ENCODE results near the gene PIGK.
"Not testable (repeated sequence)": the region's sequence is repeated elsewhere in the genome, so short reads cannot be mapped to it uniquely, and the experiment has no call there.

Gene PIGK

DNA sequence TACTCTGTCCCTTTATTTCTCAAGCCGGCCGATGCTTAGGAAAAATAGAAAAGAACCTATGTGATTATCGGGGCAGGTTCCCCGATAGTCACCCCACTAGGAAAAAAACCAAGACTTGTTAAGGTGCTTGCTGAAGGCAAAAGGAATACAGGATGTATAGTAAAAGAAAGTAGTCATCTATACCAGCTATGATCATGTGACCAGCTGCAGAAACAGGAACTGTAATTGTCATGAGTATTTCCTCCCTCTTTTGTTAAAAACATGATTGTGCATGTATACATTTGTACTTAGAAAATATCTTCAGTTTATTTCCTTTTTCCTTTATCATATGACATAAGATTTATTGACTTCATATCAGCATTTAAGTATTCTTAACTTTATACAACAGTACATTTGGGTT, 30.5 kb downstream of the PIGK start:
- no peak for DNase-seq

DNA sequence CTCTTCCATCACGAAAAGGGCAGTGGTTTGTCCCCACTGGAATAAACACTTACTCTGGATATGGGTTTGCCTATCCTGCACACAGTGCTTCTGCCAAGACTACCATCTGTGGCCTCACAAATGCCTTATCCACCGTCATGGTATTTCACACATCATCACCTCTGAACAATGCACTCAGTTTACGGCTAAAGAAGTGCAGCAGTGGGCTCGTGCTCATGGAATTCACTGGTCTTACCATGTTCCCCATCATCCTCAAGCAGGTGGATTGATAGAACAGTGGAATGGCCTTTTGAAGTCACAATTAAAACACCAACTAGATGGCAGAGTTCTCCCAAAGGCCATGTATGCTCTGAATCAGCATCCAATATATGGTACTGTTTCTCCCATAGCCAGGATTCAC, 32.3 kb downstream of the PIGK start:
- DNase-seq, result not testable (repeated sequence)

DNA sequence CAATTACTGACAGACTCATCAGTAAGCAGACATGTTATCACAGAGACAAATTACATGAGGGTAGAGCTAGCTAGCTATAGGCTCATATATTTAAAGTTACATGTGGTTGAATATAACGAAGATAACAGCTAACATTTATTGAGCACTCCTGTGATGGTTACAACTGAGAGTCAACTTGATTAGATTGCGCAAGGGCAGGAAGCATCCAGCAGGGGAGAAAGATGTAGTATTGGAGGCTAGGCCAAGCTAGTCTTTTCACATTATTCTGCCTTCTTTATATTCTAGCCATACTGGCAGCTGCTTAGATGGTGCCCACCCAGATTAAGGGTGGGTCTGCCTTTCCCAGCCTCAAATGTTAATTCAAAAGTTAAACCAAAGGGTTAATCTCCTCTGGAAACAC, 37.1 kb downstream of the PIGK start:
- no peak for DNase-seq

DNA sequence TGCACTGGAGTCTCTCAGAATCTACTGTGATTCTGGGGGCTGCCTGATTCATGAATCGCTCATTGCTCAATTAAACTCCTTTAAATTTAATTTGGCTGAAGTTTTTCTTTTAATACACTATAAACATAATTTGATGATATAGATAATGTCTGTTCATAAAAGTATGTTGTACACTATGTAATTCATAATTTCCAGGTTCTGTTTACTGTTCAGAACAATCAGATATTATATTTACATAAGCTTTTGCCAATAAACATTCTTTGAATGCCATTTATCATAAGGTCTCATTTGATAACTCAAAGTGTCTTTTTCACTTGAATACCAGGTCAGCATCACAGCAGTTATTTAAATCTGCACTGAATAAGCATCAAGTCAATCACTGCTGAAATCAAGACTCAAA, 39.6 kb downstream of the PIGK start:
- no peak for DNase-seq

DNA sequence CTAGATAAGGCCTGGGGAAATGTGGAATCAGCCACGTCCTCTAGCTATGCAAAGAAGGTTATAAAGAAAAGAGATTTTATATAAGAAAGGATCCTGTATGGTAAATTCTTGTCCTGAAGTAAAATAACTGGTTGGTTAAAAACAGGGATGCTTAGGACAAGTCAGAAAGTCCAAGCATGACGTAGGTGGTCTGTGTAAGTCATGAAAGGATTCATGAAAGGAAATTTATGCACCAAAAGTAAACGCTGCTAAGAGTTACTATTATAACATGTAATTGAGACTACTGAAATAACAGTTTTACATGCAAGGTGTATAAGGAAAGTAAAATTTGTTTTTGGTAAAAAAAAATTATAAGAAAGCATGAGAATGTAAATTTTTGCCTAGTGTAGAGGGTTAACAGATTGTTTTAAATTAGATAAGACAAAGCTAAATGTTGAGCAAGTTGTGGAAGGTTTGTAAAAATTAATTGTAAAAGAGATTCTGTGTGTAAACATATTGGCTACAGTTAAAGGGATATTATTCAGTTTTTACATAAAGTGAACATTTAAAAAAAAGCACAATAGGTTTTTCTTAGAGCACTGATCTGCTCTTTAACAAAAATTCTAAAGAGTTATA, 43.9 kb downstream of the PIGK start:
- DNase-seq, result no peak

DNA sequence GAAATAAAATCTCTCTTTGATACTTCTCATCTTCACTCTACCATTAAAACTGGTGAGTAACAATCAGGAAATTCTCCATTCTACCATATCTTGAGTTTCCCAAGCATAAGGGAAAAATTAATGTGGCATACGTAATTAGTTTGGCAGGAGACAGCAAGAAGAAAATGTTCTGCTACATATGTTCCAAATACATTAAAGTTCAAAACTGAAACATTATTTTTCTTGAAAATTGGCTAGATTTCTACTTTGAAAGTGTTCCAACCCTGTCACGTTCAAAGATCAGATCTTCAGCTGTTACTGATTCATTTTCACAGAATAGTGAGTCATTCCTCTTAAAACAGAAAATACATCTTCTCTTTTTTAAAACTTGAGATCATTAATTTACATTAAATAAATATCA, 48.5 kb downstream of the PIGK start:
- DNase-seq, result no peak

DNA sequence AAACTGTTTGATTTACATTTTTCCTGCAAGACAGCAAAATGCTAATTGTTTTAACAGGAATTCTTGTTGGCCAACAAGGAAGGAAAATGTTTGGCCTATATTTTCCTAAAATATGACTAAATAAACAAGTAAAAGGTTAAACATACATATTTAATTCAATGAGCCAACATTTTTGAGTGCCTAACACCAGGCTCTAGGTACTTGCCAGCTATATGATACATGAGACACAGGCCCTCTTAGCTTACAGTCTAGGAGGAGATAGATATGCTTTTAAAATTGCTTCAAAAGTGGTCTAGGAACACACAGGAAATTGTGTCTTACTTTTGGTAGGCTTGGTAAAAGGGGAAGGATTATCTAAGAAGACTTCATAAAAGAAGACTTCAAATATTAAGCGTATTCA, 50.9 kb downstream of the PIGK start:
- no peak for DNase-seq

DNA sequence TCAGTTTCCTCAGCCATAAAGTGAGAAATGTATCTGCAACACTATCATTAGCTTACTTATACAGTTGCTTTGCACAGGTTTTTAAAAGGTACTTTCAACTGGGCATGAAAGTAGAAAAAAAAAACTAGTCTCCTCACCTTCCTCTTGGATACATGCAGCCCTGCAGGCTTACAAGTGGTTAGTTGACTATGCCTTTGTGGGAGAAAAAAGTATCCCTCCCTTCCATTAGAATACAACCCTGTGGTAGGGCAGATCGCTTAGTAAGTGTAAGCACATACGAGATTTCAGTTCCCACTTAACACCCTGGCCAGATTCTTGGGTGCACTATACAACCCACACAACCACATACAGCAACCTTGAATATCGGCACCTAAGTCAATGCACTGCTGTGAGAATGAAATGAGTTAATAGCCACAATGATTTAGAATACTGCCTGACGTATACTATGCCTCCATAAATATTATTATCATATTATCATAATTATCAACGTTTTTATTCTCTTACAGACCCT, 54.7 kb downstream of the PIGK start:
- no peak for DNase-seq

DNA sequence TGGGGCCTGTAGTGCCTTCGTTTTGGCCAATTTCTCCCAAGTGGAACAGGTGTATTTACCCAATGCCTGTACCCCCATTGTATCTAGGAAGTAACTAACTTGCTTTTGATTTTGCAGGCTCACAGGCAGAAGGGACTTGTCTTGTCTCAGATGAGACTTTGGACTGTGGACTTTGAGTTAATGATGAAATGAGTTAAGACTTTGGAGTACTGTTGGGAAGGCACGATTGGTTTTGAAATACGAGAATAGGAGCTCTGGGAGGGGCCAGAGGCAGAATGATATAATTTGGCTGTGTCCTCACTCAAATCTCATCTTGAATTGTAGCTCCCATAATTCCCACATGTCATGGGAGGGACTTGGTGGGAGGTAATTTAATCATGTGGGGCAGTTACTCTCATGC, 59.5 kb downstream of the PIGK start:
- DNase-seq, result not testable (repeated sequence)

DNA sequence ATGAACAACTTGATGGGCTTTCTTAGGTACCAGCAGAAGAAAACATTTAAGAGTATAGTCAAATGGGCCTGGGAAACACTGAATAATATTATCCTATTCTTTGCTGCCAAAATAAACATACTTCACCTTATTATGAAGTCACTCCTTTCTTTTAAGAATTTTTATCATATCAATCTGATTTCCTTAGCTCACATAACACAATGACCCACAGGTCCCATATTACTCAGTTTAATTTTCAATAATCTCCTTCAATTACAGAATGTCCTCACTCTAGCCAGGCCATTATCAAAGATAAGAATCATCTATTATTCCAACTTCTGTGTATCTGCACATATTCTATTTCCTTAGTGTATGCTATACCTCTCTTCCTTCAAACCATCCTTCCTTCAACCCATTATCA, 63.0 kb downstream of the PIGK start:
- no peak for DNase-seq

DNA sequence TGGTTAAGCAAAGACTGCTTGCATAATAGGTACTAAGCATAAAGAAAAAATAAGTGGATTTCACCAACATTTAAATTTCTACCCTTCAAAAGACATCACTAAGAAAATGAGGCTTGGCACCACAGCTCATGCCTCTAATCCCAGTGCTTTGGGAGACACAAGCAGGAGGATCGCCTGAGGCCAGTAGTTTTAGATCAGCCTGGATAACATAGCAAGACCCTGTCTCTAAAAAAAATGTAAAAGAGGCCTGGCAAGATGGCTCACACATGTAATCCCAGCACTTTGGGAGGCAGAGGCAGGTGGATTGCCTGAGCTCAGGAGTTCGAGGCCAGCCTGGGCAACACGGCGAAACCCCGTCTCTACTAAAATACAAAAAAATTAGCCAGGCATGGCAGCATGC, 73.0 kb downstream of the PIGK start:
- DNase-seq, result no peak

DNA sequence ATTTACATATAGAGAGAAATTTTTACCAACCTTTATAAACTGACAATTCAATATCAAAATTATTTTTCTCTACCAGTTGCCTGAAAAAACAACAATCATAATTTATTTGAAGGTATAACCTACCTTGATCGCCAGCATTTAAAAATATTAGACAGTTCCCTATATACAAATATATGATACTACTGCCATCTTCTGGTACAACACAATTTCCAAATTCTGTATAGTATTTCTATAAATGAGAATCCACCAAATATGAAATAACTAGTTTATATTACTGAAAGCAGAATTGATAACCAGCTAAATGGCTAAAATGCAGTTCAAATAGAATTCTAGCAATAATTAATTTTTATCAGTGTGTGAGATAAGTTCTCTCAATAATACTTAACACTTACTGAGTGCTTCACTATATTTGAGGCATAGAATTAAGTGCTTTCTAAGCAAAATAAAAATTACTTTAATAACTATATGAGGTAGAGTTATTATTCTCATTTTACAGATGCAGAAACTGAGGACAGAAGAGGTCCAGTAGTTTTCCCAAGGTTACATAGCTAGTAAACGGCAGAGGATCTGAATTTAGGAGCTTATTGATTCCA, 75.6 kb downstream of the PIGK start:
- no peak for DNase-seq

DNA sequence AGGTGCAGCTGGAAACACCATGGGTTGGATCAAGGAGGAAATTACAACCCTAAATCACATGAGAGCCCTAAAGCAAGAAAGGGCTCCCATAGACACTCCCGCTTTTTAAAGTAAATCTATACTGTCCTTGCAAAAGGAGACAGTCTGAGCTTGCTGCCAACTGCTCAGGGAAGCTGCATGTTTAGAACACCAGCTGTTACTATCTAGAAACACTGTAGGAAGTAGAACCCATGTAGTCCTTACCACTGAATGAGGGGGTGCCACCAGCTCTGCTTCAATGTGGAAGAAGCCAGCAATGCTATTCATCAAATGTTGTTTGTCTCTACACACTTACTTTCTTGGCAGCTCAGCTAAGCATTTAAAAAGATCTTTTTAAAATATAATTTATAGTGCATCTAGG, 79.8 kb downstream of the PIGK start:
- no peak for DNase-seq

DNA sequence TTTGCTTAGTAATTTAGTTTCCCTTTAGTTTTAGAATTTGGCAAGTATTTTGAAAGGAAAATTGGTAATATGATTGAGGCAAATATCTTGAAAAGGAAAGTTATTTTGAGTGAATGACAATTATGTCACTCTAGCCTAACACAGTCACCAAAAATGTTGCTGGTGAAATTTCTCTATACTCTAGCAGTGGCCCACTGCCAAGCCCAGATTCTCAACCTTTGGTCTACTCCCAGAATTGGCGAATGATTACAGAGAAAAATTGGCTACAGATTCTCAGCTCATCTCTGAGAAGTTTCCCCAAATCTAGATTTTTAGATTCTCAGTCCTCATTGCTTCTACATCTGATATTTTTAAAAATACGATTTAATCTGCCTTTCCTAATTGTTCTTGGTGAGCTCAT, 84.9 kb downstream of the PIGK start:
- no peak for DNase-seq

DNA sequence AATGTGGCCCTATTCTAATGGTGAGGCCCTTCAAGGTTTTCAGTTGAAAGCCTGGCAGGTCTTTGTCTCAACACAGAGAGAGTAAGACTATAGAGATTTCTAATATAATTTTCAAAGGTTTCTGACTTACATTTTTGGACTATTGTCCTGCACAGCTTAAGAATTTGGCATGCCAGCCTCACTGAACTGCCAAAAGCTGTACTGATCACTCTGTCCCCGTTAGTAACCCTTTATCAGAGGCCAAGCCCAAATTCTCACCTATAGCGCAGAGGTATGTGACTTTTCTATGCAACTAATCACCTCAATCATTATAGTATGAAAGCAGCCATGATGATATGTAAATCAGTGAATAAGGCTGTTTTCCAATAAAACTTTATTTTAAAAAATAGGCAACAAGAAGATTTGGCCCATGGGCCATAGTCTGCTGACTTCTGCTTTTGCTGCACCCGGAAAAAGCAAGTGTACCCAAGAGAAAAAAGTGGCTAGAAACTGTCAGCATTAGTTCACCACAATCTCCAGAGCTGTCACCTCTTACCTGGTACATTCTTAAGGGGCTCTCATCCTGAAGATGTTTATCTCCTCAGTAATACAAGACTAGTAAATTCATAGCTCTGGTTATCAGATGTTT, 85.4 kb downstream of the PIGK start:
- no peak for DNase-seq

DNA sequence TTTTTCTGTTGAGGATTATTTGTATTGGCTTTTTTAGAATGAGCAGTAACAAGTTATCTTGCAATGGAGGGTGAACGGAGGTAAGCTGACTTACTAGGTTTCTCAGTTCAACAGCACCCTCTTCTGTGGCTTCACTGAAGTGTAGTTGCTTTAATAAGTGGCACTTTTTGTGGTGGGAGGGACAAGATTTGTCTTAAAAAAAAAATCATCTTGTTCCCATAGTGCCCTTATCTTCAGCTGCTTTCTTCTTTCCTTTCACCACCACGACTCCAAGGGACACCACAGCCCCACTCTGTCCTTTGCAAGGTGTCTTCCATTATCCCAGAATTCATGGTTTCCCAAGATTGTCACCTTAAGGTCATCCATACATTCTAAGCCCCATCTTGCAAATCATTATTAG, 92.9 kb downstream of the PIGK start:
- DNase-seq, result peak; percentile 3

DNA sequence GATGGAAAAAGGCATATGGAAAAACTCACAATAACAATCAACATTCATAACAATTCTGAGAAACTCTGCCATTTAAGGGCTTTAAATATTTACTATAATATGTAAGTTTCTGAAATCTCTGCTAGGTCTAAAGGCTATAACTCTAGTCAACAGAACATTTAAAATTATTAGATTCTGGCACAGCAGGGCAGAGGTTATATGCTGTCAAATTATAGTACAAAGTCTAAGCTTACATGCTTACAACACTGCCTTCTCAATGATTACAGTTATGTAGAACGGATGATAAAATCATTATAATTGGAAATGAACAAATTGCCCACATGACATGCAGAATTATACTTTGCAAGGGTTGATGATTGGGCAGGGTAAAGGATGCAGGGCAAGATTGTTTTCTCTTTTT, 97.7 kb downstream of the PIGK start:
- DNase-seq, result no peak

DNA sequence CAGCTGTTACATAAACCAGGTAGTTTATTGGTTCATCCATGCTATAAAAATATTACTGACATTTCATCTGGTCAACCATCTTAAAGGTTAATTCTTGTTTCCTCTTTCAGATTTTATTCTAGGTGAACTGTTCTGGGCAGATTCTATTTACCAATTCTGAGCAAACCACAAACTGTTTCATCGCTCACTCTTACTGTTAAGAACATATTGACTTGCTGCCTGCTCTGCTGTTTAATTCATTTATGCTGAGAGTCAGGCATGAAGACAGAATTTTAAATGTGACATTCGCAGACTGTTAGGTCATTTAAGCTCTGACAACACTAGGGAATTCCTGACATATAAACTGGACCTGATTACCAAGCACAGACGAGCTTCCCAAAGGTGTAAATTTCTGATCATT, 98.3 kb downstream of the PIGK start:
- no peak for DNase-seq

DNA sequence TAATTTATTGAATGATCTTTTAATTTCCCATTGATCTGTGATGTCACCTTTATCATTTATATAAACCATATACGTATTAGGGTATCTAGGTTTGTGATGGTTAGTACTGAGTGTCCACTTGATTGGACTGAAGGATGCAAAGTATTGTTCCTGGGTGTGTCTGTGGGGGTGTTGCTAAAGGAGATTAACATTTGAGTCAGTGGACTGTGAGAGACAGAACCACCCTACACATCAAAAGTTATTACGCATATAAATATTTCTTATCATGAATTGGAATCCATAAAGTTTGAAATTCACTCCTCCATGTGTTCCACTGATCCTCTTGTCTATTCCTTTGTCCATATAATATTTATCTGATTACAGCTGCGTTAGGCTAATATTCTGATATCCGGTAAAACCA, 100.5 kb downstream of the PIGK start:
- no peak for DNase-seq

DNA sequence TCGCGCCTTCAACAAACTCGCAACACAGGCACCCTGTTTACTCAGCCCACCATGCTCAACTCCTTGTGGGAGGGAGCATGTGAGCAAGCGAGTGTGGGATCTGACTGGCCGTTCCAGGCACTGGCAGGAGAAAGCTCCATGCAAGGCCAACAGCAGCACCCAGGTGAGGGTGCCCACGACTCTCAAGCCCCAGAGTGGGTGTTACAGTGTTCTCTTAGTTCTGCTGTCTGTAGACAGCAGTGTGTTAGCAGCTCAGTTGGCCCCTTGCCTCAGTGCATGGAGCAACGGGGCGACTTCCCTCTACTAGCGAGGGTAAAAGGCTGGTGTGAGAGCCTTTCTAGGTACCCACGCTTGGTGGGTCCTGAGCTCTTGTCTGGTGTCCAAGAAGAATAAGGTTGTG, 114.6 kb downstream of the PIGK start:
- no peak for DNase-seq

DNA sequence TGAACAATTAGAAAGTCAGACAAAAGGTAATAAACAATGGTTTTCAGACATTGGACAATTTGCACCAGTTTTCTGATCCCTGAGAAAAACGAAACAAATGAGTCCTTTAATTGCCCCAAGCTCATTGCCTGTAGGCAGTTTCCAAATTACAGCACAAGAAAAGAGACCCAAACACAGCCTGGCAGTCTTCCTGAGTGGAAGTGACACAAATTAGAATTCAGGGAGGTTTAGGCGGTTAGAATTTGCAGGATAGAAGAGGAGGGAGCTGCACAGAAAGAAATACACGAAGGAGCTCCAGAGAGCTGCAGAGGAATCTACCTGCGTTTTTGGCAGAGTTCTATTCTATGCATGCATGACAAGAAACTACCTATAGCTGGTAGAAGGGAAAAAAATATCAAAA, 115.7 kb downstream of the PIGK start:
- DNase-seq, result no peak

DNA sequence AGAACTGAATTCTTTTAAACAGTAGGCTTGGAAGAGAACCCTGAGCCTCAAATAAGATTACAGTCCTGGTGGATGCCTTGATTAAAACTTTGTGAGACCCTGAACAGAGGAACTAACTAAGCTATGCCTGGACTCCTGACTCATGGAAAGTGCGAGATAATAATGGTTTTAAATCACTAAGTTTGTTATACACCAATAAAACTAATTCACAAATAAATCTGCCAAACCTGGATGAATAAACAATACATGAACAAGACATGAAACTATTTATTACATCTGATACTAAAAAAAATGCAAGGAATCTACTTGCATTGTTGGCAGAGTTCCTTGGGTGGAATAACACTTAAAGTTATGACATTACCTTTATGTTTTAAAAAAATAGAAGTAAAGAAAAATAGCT, 118.4 kb downstream of the PIGK start:
- no peak for DNase-seq

DNA sequence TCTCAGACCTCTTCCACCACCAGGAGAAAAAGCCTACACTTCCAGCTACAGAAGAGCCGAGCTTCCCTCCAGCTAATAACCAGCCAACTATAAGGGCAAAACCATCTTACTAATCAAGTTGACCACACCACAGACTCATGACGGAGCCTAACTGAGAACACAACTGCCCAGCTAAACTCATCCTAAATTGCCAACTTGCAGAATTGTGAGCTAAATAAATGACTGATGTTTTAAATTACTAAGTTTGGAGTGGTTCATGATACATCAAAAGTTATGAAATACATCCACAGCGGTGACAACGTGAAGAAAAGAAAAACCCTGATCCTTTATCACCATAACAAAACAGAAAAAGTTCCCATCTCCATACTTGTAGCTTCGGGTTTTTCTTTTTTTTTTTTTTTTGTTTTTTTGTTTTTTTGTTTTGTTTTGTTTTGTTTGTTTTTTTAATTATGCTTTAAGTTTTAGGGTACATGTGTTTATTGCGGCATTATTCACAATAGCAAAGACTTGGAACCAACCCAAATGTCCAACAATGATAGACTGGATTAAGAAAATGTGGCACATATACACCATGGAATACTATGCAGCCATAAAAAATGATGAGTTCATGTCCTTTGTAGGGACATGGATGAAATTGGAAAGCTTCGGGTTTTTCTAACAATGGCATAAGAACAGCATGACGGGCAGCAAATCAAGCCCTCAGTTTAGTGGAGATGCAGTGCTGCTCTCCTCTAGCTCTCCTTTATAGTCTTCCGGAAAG, 122.6 kb downstream of the PIGK start:
- no peak for DNase-seq

DNA sequence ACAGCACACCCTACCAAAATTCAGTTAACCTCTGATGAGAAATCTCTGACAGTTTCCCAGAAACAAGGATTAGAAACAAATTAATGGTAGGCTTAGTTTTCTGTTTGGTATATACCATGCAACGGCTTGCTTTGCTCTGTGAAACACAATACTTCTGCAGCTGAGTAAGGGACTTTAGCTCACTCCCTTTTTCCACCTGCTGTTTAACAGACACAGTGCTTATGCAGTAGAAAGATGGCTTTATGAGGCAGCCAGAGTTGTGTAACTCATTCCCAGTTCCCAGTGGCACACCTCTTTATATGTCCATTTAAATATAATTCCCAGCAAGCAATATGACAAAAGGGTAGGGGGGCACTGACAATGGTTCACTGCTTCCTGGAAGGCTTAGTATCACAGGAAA, 124.0 kb downstream of the PIGK start:
- no peak for DNase-seq
